ENCODE results near the gene PDZD2.
"Not testable (repeated sequence)": the region's sequence is repeated elsewhere in the genome, so short reads cannot be mapped to it uniquely, and the experiment has no call there.

Gene PDZD2

GRCh38 chr5:31698673-31699072 lies 59.7 kb downstream of the PDZD2 start:
- DNase-seq = no peak

GRCh38 chr5:31701642-31702299 lies 62.8 kb downstream of the PDZD2 start:
- DNase-seq = no peak

DNA sequence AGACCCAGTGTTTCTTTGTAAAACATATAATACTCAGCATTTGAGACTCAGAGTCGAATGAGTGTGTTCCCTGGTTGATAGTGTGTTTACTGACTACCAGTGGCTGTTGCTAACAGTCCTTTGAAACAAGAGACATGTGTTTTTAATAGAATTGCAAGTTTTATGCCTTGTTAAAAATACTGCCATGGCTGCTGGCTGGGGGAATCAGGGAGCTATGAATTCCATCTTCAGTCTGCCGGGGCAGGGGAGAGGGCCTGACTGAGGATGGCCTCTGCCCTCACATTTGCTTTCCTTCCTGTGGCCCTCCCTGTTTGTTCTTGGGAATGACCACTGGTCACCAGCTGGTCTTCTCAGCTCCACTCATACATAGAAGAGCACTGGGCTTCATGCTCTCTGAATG lies 63.8 kb downstream of the PDZD2 start:
- DNase-seq = no peak

DNA sequence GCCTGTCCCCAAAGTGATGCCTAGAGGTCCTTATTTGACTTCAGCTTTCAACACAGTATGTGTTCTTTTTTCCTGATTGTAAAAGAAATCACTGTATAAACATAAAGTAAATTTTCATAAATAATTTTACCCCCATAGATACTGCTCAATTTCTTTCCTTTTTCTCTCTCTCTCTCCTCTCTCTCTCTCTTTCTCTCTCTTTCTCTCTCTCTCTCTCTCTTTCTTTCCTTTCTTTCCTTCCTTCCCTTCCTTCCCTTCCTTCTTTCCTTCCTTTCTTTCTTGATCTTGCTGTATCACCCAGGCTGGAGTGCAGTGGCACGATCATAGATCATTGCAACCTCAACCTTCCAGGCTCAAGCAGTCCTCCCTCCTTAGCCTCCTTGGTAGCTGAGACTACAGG lies 64.8 kb downstream of the PDZD2 start:
- DNase-seq = no peak

- no peak for DNase-seq
These were observed 67.3 kb downstream of the PDZD2 start for GRCh38 chr5:31706186-31706585.

- no peak for DNase-seq
These were observed 68.4 kb downstream of the PDZD2 start for GRCh38 chr5:31707329-31707728.

- no peak for DNase-seq
These were observed 69.2 kb downstream of the PDZD2 start for GRCh38 chr5:31708089-31708488.

DNA sequence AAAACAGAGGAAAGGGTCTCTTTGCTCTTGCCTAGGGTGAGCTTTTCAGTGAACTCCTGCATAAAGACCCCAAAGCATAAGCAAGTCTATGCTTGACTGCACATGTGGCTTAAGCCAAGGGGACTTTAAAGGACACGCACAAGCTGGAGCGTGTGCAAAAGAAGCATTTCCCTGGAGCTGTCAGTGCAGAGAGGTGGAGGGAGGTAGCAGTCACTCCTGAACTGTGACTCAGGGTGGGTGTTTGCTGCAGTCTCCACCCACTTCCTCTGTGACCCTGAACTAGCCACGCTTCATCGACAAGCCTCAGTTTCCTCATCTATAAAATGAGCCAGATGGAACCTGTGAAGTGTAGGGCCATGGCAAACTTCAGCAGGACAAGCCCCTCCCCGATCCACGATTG lies 72.4 kb downstream of the PDZD2 start:
- no peak for DNase-seq

GRCh38 chr5:31711935-31712592 lies 73.1 kb downstream of the PDZD2 start:
- DNase-seq = no peak

DNA sequence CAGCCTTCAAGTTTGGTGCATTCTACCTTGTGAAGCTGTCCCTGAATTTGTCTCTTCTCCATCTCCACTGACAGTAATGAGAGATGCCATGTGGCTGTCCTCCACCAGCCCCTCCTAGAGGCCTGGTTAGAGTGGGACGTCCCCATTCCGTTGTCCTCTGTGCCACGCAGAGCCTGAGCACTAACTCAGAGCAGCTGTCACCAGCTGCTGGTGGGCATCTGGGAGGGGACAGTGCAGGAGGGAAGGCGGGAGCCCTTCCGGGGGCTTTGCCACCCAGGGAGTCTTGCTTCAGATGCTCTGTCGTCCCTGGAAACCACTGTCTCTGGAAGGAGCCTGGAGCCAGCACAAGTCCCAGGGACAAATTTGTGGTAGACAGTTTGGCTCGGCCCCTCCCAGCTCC lies 78.6 kb downstream of the PDZD2 start:
- no peak for DNase-seq

- DNase-seq = no peak
These were observed 81.1 kb downstream of the PDZD2 start for GRCh38 chr5:31720004-31720403.

- DNase-seq = no peak
These were observed 81.9 kb downstream of the PDZD2 start for GRCh38 chr5:31720811-31721345.

GRCh38 chr5:31722111-31722510 lies 83.2 kb downstream of the PDZD2 start:
- DNase-seq = no peak

DNA sequence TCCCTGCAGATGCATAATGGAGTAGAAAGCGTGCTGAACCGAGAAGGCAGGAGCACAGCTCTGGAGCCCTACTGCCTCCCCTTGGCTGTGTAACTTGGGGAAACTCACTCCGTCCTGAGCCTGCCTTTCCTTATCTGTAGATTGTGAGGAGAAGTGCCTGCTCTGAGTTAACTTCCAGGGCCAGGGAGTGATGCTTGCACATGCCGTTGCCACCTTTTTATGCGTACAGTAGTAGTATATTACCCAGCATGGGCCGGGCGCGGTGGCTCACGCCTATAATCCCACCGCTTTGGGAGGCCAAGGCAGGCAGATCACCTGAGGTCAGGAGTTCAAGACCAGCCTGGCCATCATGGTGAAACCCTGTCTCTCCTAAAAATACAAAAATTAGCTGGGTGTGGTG lies 87.1 kb downstream of the PDZD2 start:
- DNase-seq = no peak

DNA sequence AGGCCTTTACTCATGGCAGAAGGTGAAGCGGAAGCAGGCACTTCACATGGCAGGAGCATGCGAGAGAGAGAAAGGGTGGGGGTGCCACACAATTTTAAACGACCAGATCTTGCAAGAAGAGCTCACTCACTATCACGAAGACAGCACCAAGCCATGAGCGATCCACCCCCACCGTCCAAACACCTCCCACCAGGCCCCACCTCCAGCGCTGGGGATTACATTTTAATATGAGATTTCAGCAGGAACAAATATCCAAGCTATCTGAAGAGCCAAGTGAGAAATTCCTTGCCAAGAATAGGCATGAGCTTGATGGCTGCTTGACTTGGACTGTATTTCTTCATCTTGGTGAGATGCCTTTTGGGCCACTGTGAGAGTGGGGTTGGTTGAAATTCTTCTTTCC lies 88.0 kb downstream of the PDZD2 start:
- DNase-seq = no peak

DNA sequence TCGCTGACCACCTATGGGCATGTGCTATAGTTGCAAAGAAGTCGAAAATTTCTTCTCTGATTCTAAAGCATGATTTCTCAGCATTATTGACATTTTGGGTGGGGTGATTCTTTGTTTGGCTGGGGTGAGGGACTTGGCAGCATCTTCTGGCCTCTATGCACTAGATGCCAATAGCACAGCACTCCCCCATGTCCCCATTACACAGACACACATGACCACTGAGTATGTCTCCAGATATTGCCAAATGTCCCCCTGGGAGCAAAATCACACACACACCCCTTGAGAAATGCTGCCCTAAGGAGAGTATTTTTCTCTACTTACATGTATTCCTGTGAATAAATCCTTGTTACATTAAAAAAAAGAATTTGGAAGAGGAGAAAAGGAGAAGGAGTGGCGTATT lies 89.1 kb downstream of the PDZD2 start:
- DNase-seq = no peak

GRCh38 chr5:31728806-31729205 lies 89.9 kb downstream of the PDZD2 start:
- DNase-seq = not testable (repeated sequence)

DNA sequence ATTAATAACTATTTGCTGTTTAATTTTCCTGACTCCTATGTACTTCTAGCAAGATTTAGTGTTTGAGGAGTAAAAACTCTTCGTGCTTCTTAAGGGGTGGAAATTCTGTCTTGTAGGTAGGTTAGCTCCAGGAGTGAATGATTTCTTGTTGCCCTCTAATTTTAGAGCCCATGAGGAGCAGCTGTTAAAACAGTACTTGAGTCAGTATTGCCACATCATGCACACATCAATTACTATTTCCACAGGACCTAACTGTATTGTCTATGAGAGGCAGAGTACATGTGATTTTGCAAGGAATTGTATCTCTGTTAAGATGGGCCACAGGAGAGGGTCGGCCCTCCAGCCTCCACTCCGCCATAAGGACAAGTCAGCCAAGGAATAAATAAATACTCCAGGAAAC lies 91.2 kb downstream of the PDZD2 start:
- no peak for DNase-seq

DNA sequence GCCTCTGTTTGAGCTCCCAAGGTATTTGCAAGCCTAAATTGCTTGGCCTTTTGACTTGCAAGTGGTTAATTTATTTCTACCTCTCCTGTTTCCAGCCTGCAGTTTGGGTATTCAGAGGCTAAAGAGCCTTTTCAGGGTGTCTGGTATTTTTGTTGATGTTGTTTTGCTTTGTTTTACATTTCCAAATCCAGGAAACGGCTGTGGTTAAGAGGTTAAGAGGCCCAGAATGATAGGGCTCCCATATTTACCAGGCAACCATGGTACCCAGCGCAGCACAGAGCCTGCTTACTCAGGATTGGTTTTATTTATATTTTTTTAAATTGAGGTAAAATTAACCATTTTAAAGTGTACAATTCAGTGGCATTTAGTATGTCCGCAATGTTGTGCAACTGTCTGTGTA lies 92.1 kb downstream of the PDZD2 start:
- DNase-seq = peak; percentile 21

GRCh38 chr5:31731710-31732301 lies 92.9 kb downstream of the PDZD2 start:
- no peak for DNase-seq

DNA sequence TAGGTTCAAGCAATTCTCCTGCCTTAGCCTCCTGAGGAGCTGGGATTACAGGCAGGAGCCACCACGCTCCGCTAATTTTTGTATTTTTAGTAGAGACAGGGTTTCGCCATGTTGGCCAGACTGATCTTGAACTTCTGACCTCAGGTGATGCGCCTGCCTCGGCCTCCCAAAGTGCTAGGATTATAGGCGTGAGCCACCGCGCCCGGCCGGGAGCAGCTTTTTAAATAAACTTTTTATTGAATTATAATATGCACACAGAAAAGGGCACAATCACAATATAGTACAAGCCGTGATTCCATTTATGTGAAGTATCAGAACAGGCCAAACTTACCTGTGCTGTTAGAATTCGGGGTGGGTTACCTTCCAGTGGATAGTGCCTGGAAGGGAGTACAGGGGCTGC lies 93.9 kb downstream of the PDZD2 start:
- DNase-seq = not testable (repeated sequence)

DNA sequence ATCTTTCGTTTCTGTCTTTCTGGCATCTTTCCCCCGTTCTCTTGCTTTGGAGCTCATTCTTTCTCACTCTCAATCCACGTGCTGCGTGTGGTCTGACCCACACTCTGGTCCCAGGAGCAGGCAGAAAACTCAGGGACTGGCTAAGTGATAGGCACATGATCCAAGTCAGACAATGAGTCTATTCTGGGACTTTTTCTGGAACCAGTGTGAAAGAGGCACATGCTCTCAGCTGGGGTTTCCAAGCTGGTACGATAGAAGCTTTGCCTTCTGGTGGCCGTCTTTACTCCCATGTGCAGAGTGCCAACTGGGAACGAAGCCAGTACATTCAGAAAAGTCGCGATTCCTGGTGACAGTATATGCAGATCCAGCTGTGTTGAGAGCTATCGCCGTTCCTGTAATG lies 94.4 kb downstream of the PDZD2 start:
- no peak for DNase-seq

DNA sequence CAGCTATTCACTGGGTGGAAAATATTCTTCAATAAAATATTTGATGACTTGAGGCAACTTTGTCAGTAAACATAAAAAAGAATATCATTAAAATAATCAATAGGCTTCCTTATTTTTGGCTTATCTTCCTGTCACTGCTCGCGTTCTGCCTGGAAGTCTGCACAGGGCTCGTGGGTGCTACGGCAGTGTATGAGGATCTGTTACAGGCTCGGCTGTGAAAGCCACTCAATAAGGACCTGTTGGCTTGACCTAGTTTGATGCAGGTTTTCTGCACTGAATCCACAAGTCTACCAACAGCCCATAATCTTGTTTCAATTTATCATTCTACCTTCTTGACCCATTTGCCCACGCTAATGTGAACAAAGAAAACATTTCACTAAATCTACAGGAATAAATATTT lies 97.2 kb downstream of the PDZD2 start:
- no peak for DNase-seq

- DNase-seq = no peak
These were observed 99.3 kb downstream of the PDZD2 start for GRCh38 chr5:31738199-31738598.
